Measurements from ENCODE around the gene PTGES3.

PTGES3 gene

GRCh38 chr12:56645201-56645716 lies 42.8 kb downstream of the PTGES3 start:
- Histone ChIP-seq H3K4me3 (ENCODE audit: low read length) (peak overlapping the region; percentile 100), H3K27ac (ENCODE audit: low read length) (peak overlapping the region; percentile 96), H3K36me3 (ENCODE audit: control insufficient read depth, low read depth, low read length) (peaks cover 46% of the 10 kb centered on the region)

GRCh38 chr12:56644654-56645053 lies 43.4 kb downstream of the PTGES3 start:
- Histone ChIP-seq H3K9me3 (ENCODE audit: control insufficient read depth, low read depth, low read length) (no peaks in the 10 kb centered on the region), H3K36me3 (ENCODE audit: control insufficient read depth, low read depth, low read length) (peaks cover 52% of the 10 kb centered on the region), H3K27me3 (ENCODE audit: control insufficient read depth, insufficient read depth, low read length) (no peaks in the 10 kb centered on the region), H3K9ac (ENCODE audit: low read length) (peak overlapping the region; percentile 99), H3K27ac (ENCODE audit: low read length) (peak overlapping the region; percentile 96), H3K4me1 (ENCODE audit: control insufficient read depth, low read depth, low read length) (peaks cover 12% of the 10 kb centered on the region), H3K4me3 (ENCODE audit: low read length) (peak overlapping the region; percentile 100)

More at GRCh38 chr12:56645201-56645716, 42.8 kb downstream of the PTGES3 start:
- H3K4me1 ChIP-seq (ENCODE audit: control insufficient read depth, low read depth, low read length) = peaks cover 12% of the 10 kb centered on the region
- no peaks in the 10 kb centered on the region for H3K9me3 ChIP-seq (ENCODE audit: control insufficient read depth, low read depth, low read length)
- peak overlapping the region; percentile 99 for H3K9ac ChIP-seq (ENCODE audit: low read length)
- no peaks in the 10 kb centered on the region for H3K27me3 ChIP-seq (ENCODE audit: control insufficient read depth, insufficient read depth, low read length)

GRCh38 chr12:56641219-56641618 lies 46.9 kb downstream of the PTGES3 start:
- Histone ChIP-seq H3K27me3 (ENCODE audit: control insufficient read depth, insufficient read depth, low read length) (no peaks in the 10 kb centered on the region), H3K9me3 (ENCODE audit: control insufficient read depth, low read depth, low read length) (no peaks in the 10 kb centered on the region), H3K4me1 (ENCODE audit: control insufficient read depth, low read depth, low read length) (peaks cover 15% of the 10 kb centered on the region), H3K36me3 (ENCODE audit: control insufficient read depth, low read depth, low read length) (peaks cover 77% of the 10 kb centered on the region), H3K9ac (ENCODE audit: low read length) (no peak overlapping the region), H3K4me3 (ENCODE audit: low read length) (no peak overlapping the region), H3K27ac (ENCODE audit: low read length) (no peak overlapping the region)

- no peaks in the 10 kb centered on the region for H3K27me3 ChIP-seq (ENCODE audit: control insufficient read depth, insufficient read depth, low read length)
- H3K4me3 ChIP-seq (ENCODE audit: low read length) = no peak overlapping the region
- no peaks in the 10 kb centered on the region for H3K9me3 ChIP-seq (ENCODE audit: control insufficient read depth, low read depth, low read length)
- H3K27ac ChIP-seq (ENCODE audit: low read length) = no peak overlapping the region
- no peak overlapping the region for H3K9ac ChIP-seq (ENCODE audit: low read length)
- H3K4me1 ChIP-seq (ENCODE audit: control insufficient read depth, low read depth, low read length) = peaks cover 32% of the 10 kb centered on the region
- H3K36me3 ChIP-seq (ENCODE audit: control insufficient read depth, low read depth, low read length) = peaks cover 52% of the 10 kb centered on the region
Observed at GRCh38 chr12:56637621-56638020, 50.5 kb downstream of the PTGES3 start.

- no peaks in the 10 kb centered on the region for H3K27me3 ChIP-seq (ENCODE audit: control insufficient read depth, insufficient read depth, low read length)
- peaks cover 37% of the 10 kb centered on the region for H3K4me1 ChIP-seq (ENCODE audit: control insufficient read depth, low read depth, low read length)
- peaks cover 45% of the 10 kb centered on the region for H3K36me3 ChIP-seq (ENCODE audit: control insufficient read depth, low read depth, low read length)
- no peaks in the 10 kb centered on the region for H3K9me3 ChIP-seq (ENCODE audit: control insufficient read depth, low read depth, low read length)
- H3K4me3 ChIP-seq (ENCODE audit: low read length) = peak overlapping the region; percentile 88
- peak overlapping the region; percentile 17 for H3K27ac ChIP-seq (ENCODE audit: low read length)
- H3K9ac ChIP-seq (ENCODE audit: low read length) = peak overlapping the region; percentile 24
Observed at GRCh38 chr12:56636675-56637540, 51.2 kb downstream of the PTGES3 start.

- H3K27me3 ChIP-seq (ENCODE audit: control insufficient read depth, insufficient read depth, low read length) = no peaks in the 10 kb centered on the region
- H3K9ac ChIP-seq (ENCODE audit: low read length) = peak overlapping the region; percentile 38
- H3K36me3 ChIP-seq (ENCODE audit: control insufficient read depth, low read depth, low read length) = peaks cover 39% of the 10 kb centered on the region
- H3K4me1 ChIP-seq (ENCODE audit: control insufficient read depth, low read depth, low read length) = peaks cover 43% of the 10 kb centered on the region
- no peaks in the 10 kb centered on the region for H3K9me3 ChIP-seq (ENCODE audit: control insufficient read depth, low read depth, low read length)
- peak overlapping the region; percentile 17 for H3K27ac ChIP-seq (ENCODE audit: low read length)
- peak overlapping the region; percentile 88 for H3K4me3 ChIP-seq (ENCODE audit: low read length)
Observed at GRCh38 chr12:56635806-56636674, 52.0 kb downstream of the PTGES3 start.

GRCh38 chr12:56634837-56635791 lies 53.0 kb downstream of the PTGES3 start:
- H3K9me3 ChIP-seq (ENCODE audit: control insufficient read depth, low read depth, low read length) = no peaks in the 10 kb centered on the region
- no peaks in the 10 kb centered on the region for H3K27me3 ChIP-seq (ENCODE audit: control insufficient read depth, insufficient read depth, low read length)
- peak overlapping the region; percentile 88 for H3K4me3 ChIP-seq (ENCODE audit: low read length)
- H3K27ac ChIP-seq (ENCODE audit: low read length) = no peak overlapping the region
- H3K9ac ChIP-seq (ENCODE audit: low read length) = peak overlapping the region; percentile 58
- peaks cover 47% of the 10 kb centered on the region for H3K4me1 ChIP-seq (ENCODE audit: control insufficient read depth, low read depth, low read length)
- H3K36me3 ChIP-seq (ENCODE audit: control insufficient read depth, low read depth, low read length) = peaks cover 30% of the 10 kb centered on the region

GRCh38 chr12:56634242-56634836 lies 53.7 kb downstream of the PTGES3 start:
- Histone ChIP-seq H3K9ac (ENCODE audit: low read length) (peak overlapping the region; percentile 58), H3K9me3 (ENCODE audit: control insufficient read depth, low read depth, low read length) (no peaks in the 10 kb centered on the region), H3K27me3 (ENCODE audit: control insufficient read depth, insufficient read depth, low read length) (no peaks in the 10 kb centered on the region), H3K4me3 (ENCODE audit: low read length) (peak overlapping the region; percentile 88), H3K4me1 (ENCODE audit: control insufficient read depth, low read depth, low read length) (peaks cover 47% of the 10 kb centered on the region), H3K36me3 (ENCODE audit: control insufficient read depth, low read depth, low read length) (peaks cover 22% of the 10 kb centered on the region), H3K27ac (ENCODE audit: low read length) (no peak overlapping the region)

DNA sequence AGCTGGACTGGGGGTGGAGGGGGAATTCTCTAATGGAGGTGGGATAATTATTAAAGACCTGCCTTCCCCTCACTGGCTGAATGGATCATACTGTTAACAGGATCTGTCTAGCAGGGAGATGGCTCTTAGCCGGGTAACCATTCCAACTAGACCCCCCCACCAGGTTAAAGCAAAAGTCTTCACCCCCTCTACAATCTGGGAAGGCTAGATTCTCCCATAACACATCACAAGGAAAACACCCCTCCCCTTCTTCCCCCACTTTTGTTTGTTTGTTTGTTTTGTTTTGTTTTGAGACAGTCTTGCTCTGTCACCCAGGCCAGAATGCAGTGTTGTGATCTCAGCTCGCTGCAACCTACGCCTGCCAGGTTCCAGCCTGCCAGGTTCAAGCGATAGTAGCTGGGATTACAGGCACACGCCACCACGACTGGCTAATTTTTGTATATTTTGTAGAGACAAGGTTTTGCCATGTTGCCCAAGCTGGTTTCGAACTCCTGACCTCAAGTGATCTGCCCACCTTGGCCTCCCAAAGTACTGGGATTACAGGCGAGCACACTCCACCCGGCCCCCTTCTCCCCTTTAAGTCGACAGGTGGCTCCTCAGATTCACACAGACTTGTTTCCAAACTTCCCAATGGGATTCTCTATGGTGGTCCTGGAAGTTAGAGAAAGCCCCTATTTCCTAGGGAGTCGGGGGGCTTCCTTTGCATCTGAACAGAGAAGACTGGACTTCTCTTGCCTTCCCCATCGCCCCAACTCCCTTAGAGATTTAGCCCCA lies 54.4 kb downstream of the PTGES3 start:
- Histone ChIP-seq H3K27ac (ENCODE audit: low read length) (no peak overlapping the region), H3K27me3 (ENCODE audit: control insufficient read depth, insufficient read depth, low read length) (no peaks in the 10 kb centered on the region), H3K4me3 (ENCODE audit: low read length) (peak overlapping the region; percentile 88), H3K4me1 (ENCODE audit: control insufficient read depth, low read depth, low read length) (peaks cover 49% of the 10 kb centered on the region), H3K9me3 (ENCODE audit: control insufficient read depth, low read depth, low read length) (no peaks in the 10 kb centered on the region), H3K36me3 (ENCODE audit: control insufficient read depth, low read depth, low read length) (peaks cover 16% of the 10 kb centered on the region), H3K9ac (ENCODE audit: low read length) (peak overlapping the region; percentile 58)

Measured in iPS-18a (cell line).